RWPE2 (cell line): Measurements from ENCODE around the gene BMERB1.

Experiments used
- ATAC-seq: fragments of 200-7000 bp; cut with Tn5 transposase; 3 replicates; pipeline ENCODE4 v1.9.1; 2021; ENCODE audit warnings: low read depth
- DNase-seq: peaks from one replicate; pipeline ENCODE4 v3.0.0-alpha.2; 2020; ENCODE audit warnings: low spot score
- H3K27ac ChIP-seq: fragments of 450-650 bp; 2 replicates; pipeline ENCODE4 v1.5.1; 2017; ENCODE audit warnings: mild to moderate bottlenecking; ENCODE audit not compliant: poor library complexity, severe bottlenecking
- H3K27me3 ChIP-seq: fragments of 250-450 bp; sonication (Bioruptor Pico); 2 replicates; pipeline ENCODE4 v1.5.1; 2021; ENCODE audit warnings: mild to moderate bottlenecking, moderate library complexity; ENCODE audit not compliant: insufficient read depth, poor library complexity, severe bottlenecking
- H3K36me3 ChIP-seq: fragments of 250-450 bp; sonication (Bioruptor Pico); 2 replicates; pipeline ENCODE4 v1.5.1; 2020; ENCODE audit warnings: low read depth, mild to moderate bottlenecking, moderate library complexity
- H3K4me1 ChIP-seq: fragments of 250-450 bp; sonication (Bioruptor Pico); 2 replicates; pipeline ENCODE4 v1.5.1; 2021; ENCODE audit warnings: mild to moderate bottlenecking, moderate library complexity; ENCODE audit not compliant: insufficient read depth, poor library complexity, severe bottlenecking
- H3K4me3 ChIP-seq: fragments of 250-450 bp; sonication (Bioruptor Pico); 2 replicates; pipeline ENCODE4 v1.5.1; 2021; ENCODE audit warnings: mild to moderate bottlenecking, moderate library complexity; ENCODE audit not compliant: severe bottlenecking
- H3K9me3 ChIP-seq: fragments of 250-450 bp; sonication (Bioruptor Pico); 2 replicates; pipeline ENCODE4 v1.5.1; 2021; ENCODE audit warnings: mild to moderate bottlenecking, moderate library complexity; ENCODE audit not compliant: severe bottlenecking
- CTCF ChIP-seq: fragments of 450-650 bp; IDR thresholded peaks from one replicate; pipeline ENCODE4 v1.5.1; 2017; ENCODE audit warnings: mild to moderate bottlenecking, moderate library complexity; ENCODE audit not compliant: poor library complexity, severe bottlenecking

Gene BMERB1

GRCh38 chr16:15536843-15537242 is 102.5 kb downstream of the BMERB1 start:
- TF ChIP-seq CTCF: no peak
- Histone ChIP-seq H3K27me3 (no peaks in the 10 kb centered on the region), H3K4me1 (no peaks in the 10 kb centered on the region), H3K9me3 (no peaks in the 10 kb centered on the region), H3K27ac (no peak overlapping the region), H3K4me3 (no peak overlapping the region), H3K36me3 (no peaks in the 10 kb centered on the region)
- ATAC-seq (no peak), DNase-seq (no peak)

- Histone ChIP-seq H3K27me3 (no peaks in the 10 kb centered on the region), H3K4me3 (no peak overlapping the region), H3K36me3 (no peaks in the 10 kb centered on the region), H3K9me3 (no peaks in the 10 kb centered on the region), H3K4me1 (no peaks in the 10 kb centered on the region), H3K27ac (no peak overlapping the region)
- ATAC-seq: no peak
- no peak for TF ChIP-seq CTCF
- no peak for DNase-seq
These were observed 104.1 kb downstream of the BMERB1 start for GRCh38 chr16:15538507-15538906.

- no peaks in the 10 kb centered on the region for H3K9me3 ChIP-seq
- H3K4me3 ChIP-seq: no peak overlapping the region
- no peak for DNase-seq
- no peak overlapping the region for H3K27ac ChIP-seq
- no peaks in the 10 kb centered on the region for H3K27me3 ChIP-seq
- no peak for TF ChIP-seq CTCF
- no peaks in the 10 kb centered on the region for H3K4me1 ChIP-seq
- no peak for ATAC-seq
- H3K36me3 ChIP-seq: no peaks in the 10 kb centered on the region
These were observed 104.8 kb downstream of the BMERB1 start for GRCh38 chr16:15539197-15539596.

- no peak for ATAC-seq
These were observed 107.9 kb downstream of the BMERB1 start for GRCh38 chr16:15542261-15542660.

More at GRCh38 chr16:15542261-15542660, 107.9 kb downstream of the BMERB1 start:
- H3K27ac ChIP-seq: no peak overlapping the region
- H3K9me3 ChIP-seq: no peaks in the 10 kb centered on the region
- H3K4me3 ChIP-seq: no peak overlapping the region
- no peak for DNase-seq
- no peaks in the 10 kb centered on the region for H3K4me1 ChIP-seq
- TF ChIP-seq CTCF: no peak
- H3K36me3 ChIP-seq: no peaks in the 10 kb centered on the region
- no peaks in the 10 kb centered on the region for H3K27me3 ChIP-seq
